H1 (cell line): ENCODE measurements around the gene ENTPD8. TPM values are rescaled to one million over a fixed set of nuclear protein-coding genes. Genes with fewer than 3 reads are reported as not detected.

Experiments used
- CHD7 ChIP-seq: fragments of 300-600 bp; sonication (generic); IDR thresholded peaks from 2 replicates; pipeline ENCODE4 v1.7.1; 2012; ENCODE audit warnings: low read length, moderate library complexity, mild to moderate bottlenecking, inconsistent platforms; ENCODE audit not compliant: insufficient replicate concordance
- E2F6 ChIP-seq: IDR thresholded peaks from 2 replicates; pipeline ENCODE4 v1.6.1; 2012; ENCODE audit warnings: inconsistent platforms
- PHF8 ChIP-seq: fragments of 200-600 bp; sonication (generic); conservative IDR thresholded peaks from 2 replicates; pipeline ENCODE4 v1.7.1; 2012; ENCODE audit warnings: low read depth, mild to moderate bottlenecking, inconsistent platforms, low read length, moderate library complexity
- polyA plus RNA-seq, 7 experiments: library from polyadenylated mRNA; depleted of rRNA in 3 of 7; stranded (reverse) in 5 of 7; unstranded in 2 of 7; fragments of >200 nt in 5 of 7; fragments of 200-250 nt in 2 of 7; gene quantifications; 1 replicate in 5 of 7; 2 replicates in 1 of 7; 4 replicates in 1 of 7; pipeline versions ENCODE4 v1.2.1 to v1.2.3, GENCODE V29; 2011 to 2013; ENCODE audit warnings: missing spikeins in 2 of 7, mixed read lengths in 2 of 7
- total RNA-seq: library from RNA; stranded (reverse); fragmentation: NEBNext Ultra II Directional; extraction: Animal tissue kit (Norgen Biotek cat#: 25700); gene quantifications from 2 replicates; pipeline ENCODE4 v1.2.1, GENCODE V29; 2021

The ENTPD8 gene
- total and polyA plus RNA-seq, 2 of the 8 experiments (the other 6 are each of a cell fraction or from before 2014, with no cell fraction given): 0.48 to 0.51 TPM

GRCh38 chr9:137404961-137405567 lies 36.1 kb downstream of the ENTPD8 start (continued):
- TF ChIP-seq CHD7: no peak
- no peak for TF ChIP-seq E2F6
- no peak for TF ChIP-seq PHF8
